ENCODE results near the gene SAMD3.
"Not testable (repeated sequence)": the region's sequence is repeated elsewhere in the genome, so short reads cannot be mapped to it uniquely, and the experiment has no call there.

DNA sequence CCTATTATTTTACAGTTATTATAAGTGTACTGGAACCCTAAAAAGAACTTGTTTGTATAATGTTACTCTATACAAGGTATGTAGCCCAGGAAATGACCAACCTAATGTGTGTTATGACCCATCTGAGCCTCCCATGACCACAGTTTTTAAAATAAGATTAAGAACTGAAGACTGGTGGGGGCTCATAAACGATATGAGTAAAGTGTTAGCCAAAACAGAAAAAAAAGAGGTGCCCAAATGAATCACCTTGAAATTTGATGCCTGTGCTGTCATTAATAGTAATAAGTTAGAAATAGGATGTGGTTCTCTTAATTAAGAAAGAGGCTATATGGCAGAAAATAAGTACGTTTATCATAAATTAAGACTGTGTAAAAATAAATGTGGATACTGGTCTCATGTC is 42.8 kb upstream of the SAMD3 start:
- not testable (repeated sequence) for TF ChIP-seq POLR2A, POLR2AphosphoS5 (IDR thresholded peaks at IDR 0.05)
- TF ChIP-seq, protein P1, sequence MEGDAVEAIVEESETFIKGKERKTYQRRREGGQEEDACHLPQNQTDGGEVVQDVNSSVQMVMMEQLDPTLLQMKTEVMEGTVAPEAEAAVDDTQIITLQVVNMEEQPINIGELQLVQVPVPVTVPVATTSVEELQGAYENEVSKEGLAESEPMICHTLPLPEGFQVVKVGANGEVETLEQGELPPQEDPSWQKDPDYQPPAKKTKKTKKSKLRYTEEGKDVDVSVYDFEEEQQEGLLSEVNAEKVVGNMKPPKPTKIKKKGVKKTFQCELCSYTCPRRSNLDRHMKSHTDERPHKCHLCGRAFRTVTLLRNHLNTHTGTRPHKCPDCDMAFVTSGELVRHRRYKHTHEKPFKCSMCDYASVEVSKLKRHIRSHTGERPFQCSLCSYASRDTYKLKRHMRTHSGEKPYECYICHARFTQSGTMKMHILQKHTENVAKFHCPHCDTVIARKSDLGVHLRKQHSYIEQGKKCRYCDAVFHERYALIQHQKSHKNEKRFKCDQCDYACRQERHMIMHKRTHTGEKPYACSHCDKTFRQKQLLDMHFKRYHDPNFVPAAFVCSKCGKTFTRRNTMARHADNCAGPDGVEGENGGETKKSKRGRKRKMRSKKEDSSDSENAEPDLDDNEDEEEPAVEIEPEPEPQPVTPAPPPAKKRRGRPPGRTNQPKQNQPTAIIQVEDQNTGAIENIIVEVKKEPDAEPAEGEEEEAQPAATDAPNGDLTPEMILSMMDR (IDR thresholded peaks at IDR 0.05) = not testable (repeated sequence)

Measured in sigmoid colon (tissue), 4 donors.